Cardiac septum (tissue), 1 donor: Measurements from ENCODE around the gene LRRK1. TPM values are rescaled to one million over a fixed set of nuclear protein-coding genes. Genes with fewer than 3 reads are reported as not detected.

Experiments used
- total RNA-seq: library from RNA; stranded (reverse); fragmentation: NEBNext Ultra II Directional; extraction: Animal tissue kit (Norgen Biotek cat#: 25700); gene quantifications from one replicate; pipeline ENCODE4 v1.2.1, GENCODE V29; 2021
- donor health status: DM: no; HTN: no; CAD: no.

Gene LRRK1
- total RNA-seq, 1 donor from 2014 or later = 3.5 TPM

Other genes with a start within 250 kb of the LRRK1 start
- gene ALDH1A3, start 39.5 kb upstream of the LRRK1 start, total RNA-seq = 7.8 TPM